ACHN (cell line): ENCODE results near the gene DNPH1.

Experiments
- DNase-seq: peaks from one replicate; pipeline ENCODE4 v3.0.0-alpha.2; 2015
- in situ Hi-C: cut with HindIII; loops from 2 replicates; pipeline ENCODE4 v1.10.0; 2017; ENCODE audit warnings: low sequenced_read_pairs, low pct_ligation_motif_present, low pct_unique_long_range_greater_than_20kb

DNPH1 gene

GRCh38 chr6:43228951-43229802 lies at the start of gene DNPH1:
DNPH1 (minus strand) TSS chr6:43229481; CDS start chr6:43229456, 25 bp downstream.
- DNase-seq = peak; percentile 69
- in situ Hi-C loops = no loop called here

- in situ Hi-C loops = no loop called here
- DNase-seq = peak; percentile 60
Measured at GRCh38 chr6:43278524-43279078, 49.3 kb upstream of the DNPH1 start.

GRCh38 chr6:43277643-43278523 lies 48.6 kb upstream of the DNPH1 start:
- in situ Hi-C loops = no loop called here
- DNase-seq = peak; percentile 2

DNA sequence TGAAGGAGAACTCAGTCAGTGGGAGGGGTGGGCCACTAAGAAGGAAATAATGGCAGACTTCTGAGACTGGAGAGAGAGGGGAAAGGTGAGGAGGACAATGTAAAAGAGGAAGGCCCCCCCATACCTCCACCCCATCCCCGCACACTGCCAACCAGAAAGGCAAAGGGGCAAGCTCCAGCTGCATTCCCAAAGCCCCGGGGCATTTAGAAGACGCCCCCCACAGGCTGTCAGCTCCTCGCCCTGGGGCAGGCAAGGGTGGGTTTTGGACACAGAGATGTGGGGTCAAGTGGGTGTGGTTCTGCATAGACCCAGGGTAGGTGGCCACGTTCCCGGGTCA lies 48.0 kb upstream of the DNPH1 start:
- in situ Hi-C loops = no loop called here
- no peak for DNase-seq

- no peak for DNase-seq
- in situ Hi-C loops = no loop called here
Measured at GRCh38 chr6:43276577-43277305, 47.5 kb upstream of the DNPH1 start.

DNA sequence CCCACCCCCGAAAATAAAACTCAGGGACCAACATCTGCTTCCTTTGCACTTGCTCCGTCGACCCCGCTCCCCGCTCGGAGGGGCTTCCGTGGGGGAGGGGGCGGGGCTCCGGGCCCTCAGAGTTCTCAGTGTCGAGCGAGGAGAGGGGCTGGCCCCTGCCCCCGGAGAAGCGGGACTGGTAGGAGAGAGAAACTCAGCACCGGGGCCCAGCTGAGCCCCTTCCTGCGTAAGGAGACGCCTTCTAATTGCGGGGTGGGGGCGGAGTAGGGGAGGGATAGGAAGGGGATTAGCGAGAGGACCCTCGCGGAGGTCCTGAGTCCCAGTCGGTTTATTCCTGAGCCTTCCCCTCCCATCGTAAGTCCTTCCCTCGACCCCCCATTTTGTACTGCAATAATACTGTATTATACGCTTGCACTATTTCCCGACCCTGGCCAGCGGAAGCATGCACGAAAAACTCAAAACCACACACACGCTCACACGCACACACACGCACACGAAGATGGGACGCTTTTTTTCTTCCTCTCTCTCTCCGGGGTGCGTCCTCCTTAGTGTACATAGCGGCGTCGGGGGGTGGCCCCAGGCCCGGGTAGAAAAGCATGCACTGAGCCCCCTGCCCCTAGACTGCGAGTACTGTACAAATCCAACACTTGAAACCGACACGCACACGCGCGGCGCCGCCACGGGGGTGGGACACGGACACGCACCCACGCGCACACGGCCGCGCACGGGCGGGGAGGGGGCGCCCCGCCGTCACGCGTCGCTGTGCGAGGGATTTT lies 46.7 kb upstream of the DNPH1 start:
- DNase-seq = no peak
- in situ Hi-C loops = no loop called here

DNA sequence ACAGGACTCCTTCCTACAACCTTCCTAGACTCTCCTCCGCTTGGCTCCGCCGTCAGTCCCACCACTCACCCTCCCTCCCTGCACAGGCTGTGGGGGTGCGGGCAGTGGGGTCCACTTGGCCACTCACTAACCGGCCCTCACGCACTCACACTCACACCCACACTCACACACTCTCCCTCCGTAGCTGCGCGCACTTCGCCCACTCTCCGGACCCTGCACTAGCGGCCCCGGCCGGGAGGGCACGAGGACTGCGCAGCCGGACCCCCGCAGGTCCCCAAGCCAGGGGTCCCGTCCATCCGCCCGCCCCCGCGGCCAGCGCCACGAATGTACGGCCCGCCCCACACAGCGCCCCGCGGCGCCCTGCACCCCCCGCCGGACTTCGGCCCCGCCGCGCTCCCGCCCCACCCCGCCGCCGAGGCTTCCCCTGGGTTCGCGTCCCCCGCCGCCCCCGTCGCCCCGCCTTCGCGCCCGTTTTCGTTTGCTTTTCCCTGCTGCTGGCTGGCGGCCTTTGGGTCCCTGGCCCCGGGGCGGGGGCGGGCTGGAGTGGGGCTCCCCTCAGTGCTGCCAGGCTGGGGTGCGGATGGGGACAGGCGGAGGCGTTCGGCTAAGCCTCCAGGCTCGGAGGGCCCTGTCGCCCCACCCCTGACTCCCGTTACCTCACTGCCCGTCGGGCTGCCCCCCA lies 45.8 kb upstream of the DNPH1 start:
- in situ Hi-C loops = no loop called here
- peak; percentile 14 for DNase-seq

GRCh38 chr6:43274127-43274915 lies 45.0 kb upstream of the DNPH1 start:
- in situ Hi-C loops = no loop called here
- DNase-seq = no peak

- DNase-seq = no peak
- in situ Hi-C loops = no loop called here
Measured at GRCh38 chr6:43273707-43274106, 44.4 kb upstream of the DNPH1 start.

DNA sequence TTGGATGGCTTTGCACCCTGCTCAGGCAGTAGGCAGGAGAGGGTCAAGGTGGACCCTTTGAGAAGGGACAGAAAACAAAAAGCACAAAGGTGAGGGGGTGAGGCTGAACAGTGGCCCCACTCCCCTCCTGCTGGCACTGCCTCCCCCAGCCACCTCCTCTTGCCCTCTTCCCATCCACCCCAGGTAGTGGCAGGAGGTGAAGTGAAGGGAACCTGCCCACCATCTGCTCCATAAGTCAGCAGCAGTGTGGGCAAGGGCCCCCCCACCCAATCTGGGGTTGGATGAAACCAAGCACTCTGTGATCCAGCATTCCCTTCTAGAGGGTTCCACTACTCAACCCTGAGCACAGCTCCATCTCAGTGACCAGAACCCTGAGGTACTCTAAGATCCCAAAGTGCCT lies 42.7 kb upstream of the DNPH1 start:
- DNase-seq = no peak
- in situ Hi-C loops = no loop called here

DNA sequence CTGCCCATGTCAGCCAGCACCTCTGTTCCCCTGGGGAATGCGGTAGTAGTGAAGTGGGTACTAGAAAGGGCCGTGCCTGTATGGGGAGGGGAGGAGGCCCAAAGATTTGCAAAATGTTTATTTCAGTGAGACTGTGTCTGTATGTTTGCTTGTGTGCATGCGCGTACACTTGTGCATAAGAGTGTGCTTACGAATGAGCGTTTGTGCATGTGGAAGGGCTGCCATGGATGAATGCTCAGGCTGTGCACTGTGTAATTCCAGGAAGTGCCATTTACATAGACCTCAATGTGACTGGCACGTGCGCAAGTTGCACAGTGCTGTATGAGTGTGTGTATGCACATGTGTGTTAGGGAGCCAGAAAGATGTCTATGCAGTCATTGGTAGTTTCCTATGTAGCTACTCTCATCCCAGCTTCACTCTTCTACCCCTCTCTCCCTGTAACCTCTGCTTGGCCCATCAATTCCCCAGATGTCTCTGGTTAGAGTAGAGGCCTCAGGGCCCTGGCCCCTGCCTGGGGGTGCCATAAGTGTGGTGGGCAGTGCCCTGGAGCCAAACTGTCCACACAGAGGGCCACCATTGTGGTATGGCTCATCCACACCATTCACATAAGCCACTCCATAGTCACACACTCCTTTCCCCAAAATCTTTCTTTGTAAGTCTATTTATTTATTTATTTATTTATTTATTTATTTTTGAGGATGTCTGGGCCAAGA lies 42.0 kb upstream of the DNPH1 start:
- no peak for DNase-seq
- in situ Hi-C loops = no loop called here

GRCh38 chr6:43269273-43270007 lies 40.2 kb upstream of the DNPH1 start:
- no peak for DNase-seq
- in situ Hi-C loops = no loop called here

- in situ Hi-C loops = no loop called here
Measured at GRCh38 chr6:43268782-43269272, 39.5 kb upstream of the DNPH1 start.

GRCh38 chr6:43268355-43268700 lies 39.0 kb upstream of the DNPH1 start:
- in situ Hi-C loops = no loop called here
- DNase-seq = no peak

More at GRCh38 chr6:43268782-43269272, 39.5 kb upstream of the DNPH1 start:
- DNase-seq = no peak

DNA sequence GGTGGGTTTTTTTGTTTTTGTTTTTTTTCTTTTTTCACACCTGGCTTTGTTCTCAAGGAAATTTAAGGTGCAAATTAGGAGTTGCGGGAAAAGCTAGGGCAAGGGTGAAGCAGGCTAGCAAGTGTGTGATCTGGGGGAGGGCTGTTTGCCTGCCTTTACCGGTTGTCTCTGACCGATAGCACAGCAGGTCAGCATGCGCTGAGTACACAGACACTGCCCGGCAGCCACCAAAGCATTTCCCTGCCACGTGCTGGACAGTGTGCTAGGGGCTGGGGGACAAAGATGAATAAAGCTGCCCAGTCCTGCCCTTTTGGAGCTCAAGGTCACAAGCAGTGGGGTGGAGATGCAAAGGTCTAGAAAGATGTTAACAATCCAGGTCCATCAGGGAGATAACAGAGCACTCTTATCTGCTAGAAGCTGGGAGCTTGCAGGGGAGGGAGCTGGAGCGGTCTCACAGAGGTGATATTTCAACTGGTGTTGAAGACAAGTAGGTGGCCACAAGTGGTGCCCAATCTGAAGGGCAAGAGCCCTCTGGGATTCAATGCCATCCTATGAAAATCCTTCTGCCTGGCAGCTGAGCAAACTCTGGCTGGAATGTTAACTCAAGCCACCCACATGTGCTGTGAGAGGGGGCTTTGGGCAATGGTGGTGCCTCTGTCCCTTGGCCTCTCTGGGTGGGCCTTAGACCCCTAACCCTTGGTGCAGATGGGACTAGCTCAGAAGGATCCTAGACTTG lies 38.5 kb upstream of the DNPH1 start:
- DNase-seq = no peak
- in situ Hi-C loops = no loop called here
